Panc1 (cell line): ENCODE data around the gene LYPD6. TPM values are rescaled to one million over a fixed set of nuclear protein-coding genes. Genes with fewer than 3 reads are reported as not detected.

Experiments
- ATAC-seq: fragments of 200-7000 bp; cut with Tn5 transposase; 2 replicates; pipeline ENCODE4 v1.9.1; 2020; ENCODE audit warnings: mild to moderate bottlenecking, moderate library complexity
- BruUV-seq: library from RNA; stranded (reverse); fragments of 400-500 nt; replicated peaks from 2 replicates; lab custom pipeline; 2021; lab: Mats Ljungman, UMichigan
- CTCF ChIA-PET: fragments of 300-600 bp; sonication (Branson Sonifier 250); formaldehyde crosslinking; loops from one replicate; lab custom pipeline; 2022; ENCODE audit warnings: antibody characterized with exemption; lab: Charles Lee
- POLR2A ChIA-PET: fragments of 300-600 bp; sonication (Branson Sonifier 250); formaldehyde crosslinking; loops from one replicate; lab custom pipeline; 2022; ENCODE audit warnings: antibody characterized with exemption; lab: Charles Lee
- DNase-seq: peaks from one replicate; pipeline ENCODE4 v3.0.0-alpha.2; 2010; ENCODE audit warnings: low read depth, low spot score
- H3K27ac ChIP-seq: 2 replicates; pipeline ENCODE4 v1.5.1; 2011; ENCODE audit warnings: mild to moderate bottlenecking, low read length, inconsistent platforms
- H3K27me3 ChIP-seq: fragments of 200-500 bp; sonication (Bioruptor generic); 2 replicates; pipeline ENCODE4 v1.6.0; 2014; ENCODE audit warnings: low read length, inconsistent platforms; ENCODE audit not compliant: control insufficient read depth, insufficient read depth
- H3K36me3 ChIP-seq: fragments of 200-500 bp; sonication (Bioruptor generic); 2 replicates; pipeline ENCODE4 v1.5.1; 2014; ENCODE audit warnings: inconsistent platforms, mild to moderate bottlenecking, low read length, moderate library complexity; ENCODE audit not compliant: control insufficient read depth, insufficient read depth
- H3K4me1 ChIP-seq: 2 replicates; pipeline ENCODE4 v1.5.1; 2011; ENCODE audit warnings: inconsistent platforms, mild to moderate bottlenecking, low read length, moderate library complexity; ENCODE audit not compliant: control insufficient read depth, insufficient read depth
- H3K4me3 ChIP-seq, 2 experiments: 2 replicates each; pipeline ENCODE4 v1.5.1; 2011 to 2012; ENCODE audit warnings: low read depth in 2 of 2, low read length in 2 of 2, mild to moderate bottlenecking in 2 of 2, inconsistent platforms in 1 of 2, moderate library complexity in 1 of 2
- H3K9me3 ChIP-seq: fragments of 200-500 bp; sonication (Bioruptor generic); 2 replicates; pipeline ENCODE4 v1.5.1; 2014; ENCODE audit warnings: low read depth, mild to moderate bottlenecking, inconsistent platforms, low read length, moderate library complexity; ENCODE audit not compliant: control insufficient read depth, insufficient read depth
- CTCF ChIP-seq: fragments of 450-650 bp; IDR thresholded peaks from 2 replicates; pipeline ENCODE4 v1.5.1; 2017; ENCODE audit warnings: mild to moderate bottlenecking
- POLR2AphosphoS5 ChIP-seq: IDR thresholded peaks from 2 replicates; pipeline ENCODE4 v1.6.1; 2012; ENCODE audit warnings: mild to moderate bottlenecking, low read depth, low read length, moderate library complexity
- REST ChIP-seq, 2 experiments: IDR thresholded peaks; 2 replicates each; pipeline ENCODE4 v1.6.1; 2011 to 2012; ENCODE audit warnings: low read depth in 2 of 2, control low read depth in 1 of 2, low read length in 1 of 2, mild to moderate bottlenecking in 1 of 2, moderate library complexity in 1 of 2; ENCODE audit not compliant: insufficient read depth in 1 of 2
- SIN3A ChIP-seq: IDR thresholded peaks from 2 replicates; pipeline ENCODE4 v1.6.1; 2012; ENCODE audit warnings: low read depth, mild to moderate bottlenecking, low read length, moderate library complexity, borderline replicate concordance; ENCODE audit not compliant: insufficient read depth
- TCF7L2 ChIP-seq: IDR thresholded peaks from 2 replicates; pipeline ENCODE4 v1.6.1; 2011; ENCODE audit warnings: mild to moderate bottlenecking, low read depth, low read length, inconsistent platforms
- in situ Hi-C: cut with HindIII; loops from 2 replicates; pipeline ENCODE4 v1.10.0; 2016; ENCODE audit warnings: low sequenced_read_pairs, low pct_unique_long_range_greater_than_20kb
- intact Hi-C: fragments of 100-400 bp; cut with micrococcal nuclease; formaldehyde crosslinking; loops from one replicate; pipeline ENCODE4 v1.10.0; 2022; ENCODE audit not compliant: unreplicated experiment
- total RNA-seq: library from RNA; stranded (reverse); gene quantifications from one replicate; pipeline ENCODE4 v1.2.1, GENCODE V29; 2021; ENCODE audit not compliant: unreplicated experiment

The LYPD6 gene
- total RNA-seq, 1 experiment from 2014 or later: 0.31 TPM

DNA sequence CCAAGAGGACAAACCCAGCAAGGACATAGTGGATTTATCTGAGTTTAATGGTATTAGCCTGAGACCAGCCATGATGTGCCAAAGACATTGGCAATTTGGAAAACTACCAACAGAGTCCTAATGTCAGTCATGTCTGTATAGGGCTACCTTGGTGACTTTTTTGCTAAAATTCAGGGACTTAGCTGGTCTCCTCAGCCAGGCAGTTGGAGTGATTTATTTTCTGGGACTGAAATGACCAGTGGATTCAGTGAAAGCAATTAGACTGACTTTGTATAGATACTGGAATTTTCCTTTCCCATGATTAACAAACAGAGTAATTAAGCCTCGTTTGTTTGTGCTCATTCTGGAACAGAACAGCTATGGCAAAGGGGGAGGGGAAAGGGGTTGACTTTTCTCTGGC lies 55.0 kb downstream of the LYPD6 start:
- CTCF ChIA-PET: no interaction called here
- in situ Hi-C loops: no loop called here
- no peaks in the 10 kb centered on the region for H3K36me3 ChIP-seq
- no peaks in the 10 kb centered on the region; the same call in 1 of the 2 replicates for H3K27me3 ChIP-seq
- TF ChIP-seq SIN3A (no peak), CTCF (no peak), TCF7L2 (no peak), REST (IDR thresholded peaks at IDR 0.05; ENCODE audit: insufficient read depth in 1 of 2, low read depth in 2 of 2, low read length in 1 of 2) (no peak), POLR2AphosphoS5 (no peak)
- ATAC-seq (no peak), DNase-seq (no peak)
- POLR2A ChIA-PET: no interaction called here
- no peak overlapping the region for H3K27ac ChIP-seq
- H3K9me3 ChIP-seq: no peaks in the 10 kb centered on the region
- intact Hi-C loops: no loop called here
- BruUV-seq: no TSS peak
- no peak overlapping the region for H3K4me3 ChIP-seq
- H3K4me1 ChIP-seq: no peaks in the 10 kb centered on the region

DNA sequence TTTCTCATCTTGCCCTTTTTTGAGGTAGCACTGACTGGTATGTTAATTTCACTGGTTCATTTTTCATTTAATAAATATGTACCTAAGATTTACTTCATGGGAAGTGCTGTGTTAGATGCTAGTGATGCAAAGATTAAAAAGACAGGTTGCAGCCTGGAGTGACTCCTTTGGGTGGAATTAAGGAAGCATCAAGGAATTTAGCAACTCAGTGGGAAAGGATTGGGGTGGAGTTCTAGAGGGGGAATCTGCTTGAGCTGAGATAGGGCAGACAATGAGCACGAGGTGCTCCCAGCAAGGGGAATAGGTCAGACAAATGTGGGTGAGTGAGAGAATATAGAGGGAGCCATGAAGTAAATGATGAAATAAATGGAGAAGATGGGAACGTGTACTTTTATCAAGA lies 57.0 kb downstream of the LYPD6 start:
- no peak overlapping the region for H3K4me3 ChIP-seq
- ChIA-PET POLR2A (no interaction called here), CTCF (no interaction called here)
- H3K36me3 ChIP-seq: no peaks in the 10 kb centered on the region
- intact Hi-C loops (no loop called here), in situ Hi-C loops (no loop called here)
- no peak for TF ChIP-seq REST (IDR thresholded peaks at IDR 0.05; ENCODE audit: insufficient read depth in 1 of 2, low read depth in 2 of 2, low read length in 1 of 2)
- no peak for TF ChIP-seq TCF7L2
- TF ChIP-seq POLR2AphosphoS5: no peak
- TF ChIP-seq SIN3A: no peak
- no peak for TF ChIP-seq CTCF
- DNase-seq (no peak), ATAC-seq (no peak)
- no peaks in the 10 kb centered on the region for H3K4me1 ChIP-seq
- no peaks in the 10 kb centered on the region for H3K9me3 ChIP-seq
- no peaks in the 10 kb centered on the region for H3K27me3 ChIP-seq
- BruUV-seq: no TSS peak
- H3K27ac ChIP-seq: no peak overlapping the region
